Prostate gland (tissue), 1 donor: ENCODE measurements around the gene DECR2.

Experiments used
- POLR2A ChIP-seq: fragments of 450-650 bp; IDR thresholded peaks from one replicate; pipeline ENCODE4 v1.6.1; 2016; ENCODE audit warnings: antibody characterized with exemption, mild to moderate bottlenecking
- POLR2AphosphoS5 ChIP-seq: sonication (generic); formaldehyde crosslinking; IDR thresholded peaks from one replicate; pipeline ENCODE4 v1.6.1; 2017; ENCODE audit warnings: antibody characterized with exemption

DNA sequence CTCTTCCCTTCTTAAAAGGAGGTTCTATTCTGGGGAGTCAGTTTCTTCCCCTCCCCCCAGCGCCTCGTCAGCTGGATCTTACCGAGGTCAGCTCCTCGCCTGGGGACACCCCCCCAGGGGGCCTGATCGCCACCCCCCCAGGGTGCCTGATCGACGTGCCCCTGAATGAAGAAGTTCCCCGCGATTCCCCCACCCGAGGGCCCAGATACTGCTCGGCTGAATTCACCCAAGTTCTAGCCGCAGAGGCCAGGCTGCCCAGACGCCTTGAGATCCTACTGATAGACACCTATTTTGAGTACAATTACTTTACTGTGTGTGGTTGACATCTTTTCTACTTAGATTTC lies 25.2 kb downstream of the DECR2 start:
- no peak for TF ChIP-seq POLR2AphosphoS5
- TF ChIP-seq POLR2A, result no peak
